Left lung (tissue), 10 donors: ENCODE data around the gene SRCIN1. TPM values are rescaled to one million over a fixed set of nuclear protein-coding genes. Genes with fewer than 3 reads are reported as not detected.
"Not testable (repeated sequence)": the region's sequence is repeated elsewhere in the genome, so short reads cannot be mapped to it uniquely, and the experiment has no call there.

Experiments used
- ATAC-seq: fragments of 200-7000 bp; cut with Tn5 transposase; one replicate; pipeline ENCODE4 v1.9.1; 2020; ENCODE audit warnings: moderate library complexity
- DNase-seq, 4 donors: peaks; one replicate each; pipeline ENCODE4 v3.0.0-alpha.2; 2013 to 2020
- H3K27ac ChIP-seq, 2 donors: fragments of 200-600 bp; sonication (generic) in 1 of 2; one replicate each; pipeline versions ENCODE4 v1.5.0 to v1.8.0; 2020 to 2021
- H3K27me3 ChIP-seq, 2 donors: fragments of 200-600 bp; sonication (generic) in 1 of 2; one replicate each; pipeline versions ENCODE4 v1.5.0 to v1.8.0; 2020 to 2021
- H3K36me3 ChIP-seq, 2 donors: fragments of 200-600 bp; sonication (generic) in 1 of 2; one replicate each; pipeline versions ENCODE4 v1.5.0 to v1.8.0; 2020 to 2021
- H3K4me1 ChIP-seq, 2 donors: fragments of 200-600 bp; one replicate each; pipeline ENCODE4 v1.8.0; 2021
- H3K4me3 ChIP-seq, 2 donors: fragments of 200-600 bp; sonication (generic) in 1 of 2; one replicate each; pipeline versions ENCODE4 v1.5.0 to v1.8.0; 2020 to 2021; ENCODE audit warnings: mild to moderate bottlenecking in 1 of 2
- H3K9me3 ChIP-seq, 2 donors: fragments of 200-600 bp; sonication (generic) in 1 of 2; one replicate each; pipeline versions ENCODE4 v1.5.0 to v1.8.0; 2020 to 2021
- CTCF ChIP-seq, 2 donors: fragments of 200-600 bp; sonication (generic) in 1 of 2; IDR thresholded peaks; one replicate each; pipeline versions ENCODE4 v1.5.0 to v1.8.0; 2021; ENCODE audit warnings: antibody characterized with exemption in 2 of 2
- intact Hi-C, 2 donors: fragments of 100-400 bp; cut with DNase I; formaldehyde crosslinking; loops; one replicate each; pipeline versions ENCODE4 v1.11.2 to v1.14.2; 2022
- polyA plus RNA-seq, 6 donors: library from polyadenylated mRNA; unstranded; fragments of 120-200 nt; gene quantifications; one replicate each; pipeline ENCODE4 v1.2.1, GENCODE V29; 2013; ENCODE audit not compliant: insufficient read length in 6 of 6
- total RNA-seq, 2 donors: library from RNA; stranded (reverse); fragmentation: NEBNext Ultra II Directional; extraction: Animal tissue kit (Norgen Biotek cat#: 25700); gene quantifications; one replicate each; pipeline ENCODE4 v1.2.1, GENCODE V29; 2021
- donor health status: DM: no; HTN: yes; CAD: no.
- donor health status: DM: no; HTN: no; CAD: no.

The SRCIN1 gene
- total and polyA plus RNA-seq, 8 donors: 2.7 to 10.6 (median 7.4) TPM

GRCh38 chr17:38498353-38498752, 107.4 kb downstream of the SRCIN1 start:
- DNase-seq: no peak
- peaks cover 0 to 72% of the 10 kb centered on the region in 2 donors for H3K36me3 ChIP-seq
- intact Hi-C loops: no loop called here

GRCh38 chr17:38497656-38498055, 108.1 kb downstream of the SRCIN1 start:
- H3K9me3 ChIP-seq, ATAC-seq, H3K27me3 ChIP-seq, DNase-seq, H3K4me1 ChIP-seq, intact Hi-C loops, H3K4me3 ChIP-seq, H3K27ac ChIP-seq: not testable (repeated sequence)
- H3K36me3 ChIP-seq: peaks cover 0 to 72% of the 10 kb centered on the region in 2 donors

More at GRCh38 chr17:38498353-38498752, 107.4 kb downstream of the SRCIN1 start:
- no peak for ATAC-seq
- Histone ChIP-seq H3K4me3 (no peak overlapping the region), H3K27ac (no peak overlapping the region), H3K9me3 (no peaks in the 10 kb centered on the region), H3K27me3 (no peaks in the 10 kb centered on the region), H3K4me1 (no peaks in the 10 kb centered on the region)
- TF ChIP-seq CTCF (IDR thresholded peaks at IDR 0.05): no peak

- H3K36me3 ChIP-seq: peaks cover 0 to 81% of the 10 kb centered on the region in 2 donors
- ATAC-seq, H3K27me3 ChIP-seq, H3K4me1 ChIP-seq, DNase-seq, H3K4me3 ChIP-seq, H3K9me3 ChIP-seq, H3K27ac ChIP-seq: not testable (repeated sequence)
- intact Hi-C loops: loop anchor here in 1 of 2 donors (5.0 kb wide), 1 partner anchor 168 kb away; no protein-coding TSS in a partner anchor
Measured at GRCh38 chr17:38494152-38494551, 111.6 kb downstream of the SRCIN1 start.

GRCh38 chr17:38492067-38493040, 113.4 kb downstream of the SRCIN1 start:
- ATAC-seq (peak; percentile 93), DNase-seq (peak; percentile 68 to 95 (median 89))
- peaks cover 0 to 75% of the 10 kb centered on the region in 2 donors for H3K36me3 ChIP-seq
- intact Hi-C loops: loop anchor here in 1 of 2 donors (5.0 kb wide), 1 partner anchor 170 kb away; no protein-coding TSS in a partner anchor
- H3K9me3 ChIP-seq, H3K27me3 ChIP-seq, H3K4me3 ChIP-seq, H3K4me1 ChIP-seq, H3K27ac ChIP-seq: not testable (repeated sequence)
- peak; percentile 61 to 63 for TF ChIP-seq CTCF (IDR thresholded peaks at IDR 0.05)

- not testable (repeated sequence) for ATAC-seq, H3K9me3 ChIP-seq, H3K4me3 ChIP-seq, H3K4me1 ChIP-seq, H3K27ac ChIP-seq, H3K27me3 ChIP-seq, DNase-seq
- intact Hi-C loops: loop anchor here in 1 of 2 donors (5.0 kb wide), 1 partner anchor 171 kb away; no protein-coding TSS in a partner anchor
- H3K36me3 ChIP-seq: peaks cover 0 to 74% of the 10 kb centered on the region in 2 donors
Measured at GRCh38 chr17:38491346-38492066, 114.2 kb downstream of the SRCIN1 start.

GRCh38 chr17:38489774-38490173, 116.0 kb downstream of the SRCIN1 start:
- not testable (repeated sequence) for DNase-seq, H3K4me1 ChIP-seq, ATAC-seq, H3K4me3 ChIP-seq, H3K9me3 ChIP-seq, H3K27me3 ChIP-seq, H3K27ac ChIP-seq
- H3K36me3 ChIP-seq: peaks cover 0 to 67% of the 10 kb centered on the region in 2 donors
- intact Hi-C loops: loop anchor here in 1 of 2 donors (5.0 kb wide), 1 partner anchor 173 kb away; no protein-coding TSS in a partner anchor

GRCh38 chr17:38485681-38486298, 120.0 kb downstream of the SRCIN1 start:
- DNase-seq: peak in 1 of 4 donors; percentile 46
- H3K9me3 ChIP-seq, H3K27me3 ChIP-seq, H3K4me1 ChIP-seq, intact Hi-C loops, ATAC-seq, H3K4me3 ChIP-seq, H3K27ac ChIP-seq: not testable (repeated sequence)
- H3K36me3 ChIP-seq: peaks cover 0 to 57% of the 10 kb centered on the region in 2 donors
